Astrocyte (in vitro differentiated cells and primary cell): ENCODE data around the gene COL18A1. TPM values are rescaled to one million over a fixed set of nuclear protein-coding genes. Genes with fewer than 3 reads are reported as not detected.
"Not testable (repeated sequence)": the region's sequence is repeated elsewhere in the genome, so short reads cannot be mapped to it uniquely, and the experiment has no call there.

Experiments
- DNase-seq: peaks from one replicate; pipeline ENCODE4 v3.0.0-alpha.2; 2010; ENCODE audit warnings: low read depth
- FAIRE-seq: peaks from 2 replicates; lab custom pipeline; 2011; peaks lifted over from hg19 to GRCh38; lab: Jason Lieb, UNC
- H2AFZ ChIP-seq: 2 replicates; pipeline ENCODE4 v1.6.0; 2012; ENCODE audit warnings: low read depth, low read length, inconsistent platforms
- H3K27ac ChIP-seq: 2 replicates; pipeline ENCODE4 v1.5.1; 2011; ENCODE audit warnings: low read depth, low read length, inconsistent platforms
- H3K27me3 ChIP-seq: 2 replicates; pipeline ENCODE4 v1.6.0; 2011; ENCODE audit warnings: low read length, inconsistent platforms; ENCODE audit not compliant: insufficient read depth
- H3K36me3 ChIP-seq: 2 replicates; pipeline ENCODE4 v1.5.1; 2011; ENCODE audit warnings: low read length, inconsistent platforms; ENCODE audit not compliant: insufficient read depth
- H3K4me1 ChIP-seq: 2 replicates; pipeline ENCODE4 v1.5.1; 2011; ENCODE audit warnings: low read length, inconsistent platforms; ENCODE audit not compliant: insufficient read depth
- H3K4me2 ChIP-seq: 2 replicates; pipeline ENCODE4 v1.6.0; 2012; ENCODE audit warnings: low read length, inconsistent platforms
- H3K4me3 ChIP-seq: 2 replicates; pipeline ENCODE4 v1.5.1; 2011; ENCODE audit warnings: low read depth, mild to moderate bottlenecking, low read length, inconsistent platforms; ENCODE audit not compliant: insufficient read depth
- H3K79me2 ChIP-seq: 2 replicates; pipeline ENCODE4 v1.6.0; 2012; ENCODE audit warnings: mild to moderate bottlenecking, low read length, inconsistent platforms; ENCODE audit not compliant: insufficient read depth
- H3K9ac ChIP-seq: 2 replicates; pipeline ENCODE4 v1.6.0; 2012; ENCODE audit warnings: mild to moderate bottlenecking, low read length, inconsistent platforms
- H3K9me3 ChIP-seq: 2 replicates; pipeline ENCODE4 v1.5.1; 2012; ENCODE audit warnings: low read depth, mild to moderate bottlenecking, low read length, inconsistent platforms; ENCODE audit not compliant: insufficient read depth
- H4K20me1 ChIP-seq: 2 replicates; pipeline ENCODE4 v1.6.0; 2012; ENCODE audit warnings: low read length, inconsistent platforms; ENCODE audit not compliant: insufficient read depth
- H3K27ac Mint-ChIP-seq: one replicate; pipeline ENCODE4 v1.8.0; 2021; ENCODE audit warnings: mild to moderate bottlenecking, mixed read lengths; ENCODE audit not compliant: unreplicated experiment
- H3K27me3 Mint-ChIP-seq: one replicate; pipeline ENCODE4 v1.8.0; 2021; ENCODE audit warnings: low read depth, mixed read lengths; ENCODE audit not compliant: unreplicated experiment
- H3K36me3 Mint-ChIP-seq: one replicate; pipeline ENCODE4 v1.8.0; 2021; ENCODE audit warnings: low read depth, mixed read lengths; ENCODE audit not compliant: unreplicated experiment
- H3K4me1 Mint-ChIP-seq: one replicate; pipeline ENCODE4 v1.8.0; 2021; ENCODE audit warnings: low read depth, mixed read lengths; ENCODE audit not compliant: unreplicated experiment
- H3K4me3 Mint-ChIP-seq: one replicate; pipeline ENCODE4 v1.8.0; 2021; ENCODE audit warnings: mild to moderate bottlenecking, moderate library complexity, mixed read lengths; ENCODE audit not compliant: unreplicated experiment
- H3K9me3 Mint-ChIP-seq: one replicate; pipeline ENCODE4 v1.8.0; 2021; ENCODE audit warnings: mild to moderate bottlenecking, mixed read lengths; ENCODE audit not compliant: unreplicated experiment
- EZH2 ChIP-seq: IDR thresholded peaks from 2 replicates; pipeline ENCODE4 v1.6.1; 2012; ENCODE audit warnings: mild to moderate bottlenecking, low read length, inconsistent platforms; ENCODE audit not compliant: insufficient read depth
- total RNA-seq: library from RNA; stranded (reverse); gene quantifications from 2 replicates; pipeline ENCODE4 v1.2.1, GENCODE V29; 2021
- TF ChIP-seq, protein P1 (sequence below): IDR thresholded peaks from 2 replicates; pipeline ENCODE4 v1.5.1; 2011; ENCODE audit warnings: low read depth, mild to moderate bottlenecking, inconsistent platforms, low read length, moderate library complexity; ENCODE audit not compliant: insufficient read depth

COL18A1 gene
- total RNA-seq, 1 donor from 2014 or later = 616 TPM

DNA sequence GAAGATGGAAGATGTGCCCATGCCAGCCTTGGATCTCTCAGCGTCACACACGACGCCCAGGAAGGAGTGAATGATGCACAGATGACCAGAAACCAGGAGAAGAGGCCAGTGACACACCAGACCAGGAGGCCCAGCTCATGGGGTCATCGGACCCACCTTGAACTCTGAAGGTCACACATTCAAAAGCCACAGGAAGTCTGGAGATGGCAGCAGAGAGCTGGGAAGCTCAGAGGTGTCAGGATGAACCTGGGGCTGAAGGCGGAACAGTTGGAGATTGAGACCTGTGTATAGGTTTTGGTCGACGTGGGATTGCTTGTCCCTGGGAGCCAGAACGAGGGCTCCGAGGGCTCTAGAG lies 93.7 kb downstream of the COL18A1 start:
- no peaks in the 10 kb centered on the region for H3K4me1 Mint-ChIP-seq
- no peaks in the 10 kb centered on the region for H3K9me3 Mint-ChIP-seq
- Histone ChIP-seq H3K79me2 (no peaks in the 10 kb centered on the region), H3K4me3 (no peak overlapping the region), H3K27me3 (no peaks in the 10 kb centered on the region), H3K9me3 (no peaks in the 10 kb centered on the region), H4K20me1 (peaks cover 3% of the 10 kb centered on the region), H3K27ac (no peak overlapping the region), H3K4me1 (no peaks in the 10 kb centered on the region), H3K9ac (no peak overlapping the region), H2AFZ (no peak overlapping the region), H3K36me3 (peaks cover 5% of the 10 kb centered on the region), H3K4me2 (no peak overlapping the region)
- FAIRE-seq = no peak
- peak overlapping the region; percentile 55 for H3K27ac Mint-ChIP-seq
- DNase-seq = no peak
- peaks cover 15% of the 10 kb centered on the region for H3K36me3 Mint-ChIP-seq
- no peaks in the 10 kb centered on the region for H3K27me3 Mint-ChIP-seq
- TF ChIP-seq EZH2 = no peak
- TF ChIP-seq, protein P1, sequence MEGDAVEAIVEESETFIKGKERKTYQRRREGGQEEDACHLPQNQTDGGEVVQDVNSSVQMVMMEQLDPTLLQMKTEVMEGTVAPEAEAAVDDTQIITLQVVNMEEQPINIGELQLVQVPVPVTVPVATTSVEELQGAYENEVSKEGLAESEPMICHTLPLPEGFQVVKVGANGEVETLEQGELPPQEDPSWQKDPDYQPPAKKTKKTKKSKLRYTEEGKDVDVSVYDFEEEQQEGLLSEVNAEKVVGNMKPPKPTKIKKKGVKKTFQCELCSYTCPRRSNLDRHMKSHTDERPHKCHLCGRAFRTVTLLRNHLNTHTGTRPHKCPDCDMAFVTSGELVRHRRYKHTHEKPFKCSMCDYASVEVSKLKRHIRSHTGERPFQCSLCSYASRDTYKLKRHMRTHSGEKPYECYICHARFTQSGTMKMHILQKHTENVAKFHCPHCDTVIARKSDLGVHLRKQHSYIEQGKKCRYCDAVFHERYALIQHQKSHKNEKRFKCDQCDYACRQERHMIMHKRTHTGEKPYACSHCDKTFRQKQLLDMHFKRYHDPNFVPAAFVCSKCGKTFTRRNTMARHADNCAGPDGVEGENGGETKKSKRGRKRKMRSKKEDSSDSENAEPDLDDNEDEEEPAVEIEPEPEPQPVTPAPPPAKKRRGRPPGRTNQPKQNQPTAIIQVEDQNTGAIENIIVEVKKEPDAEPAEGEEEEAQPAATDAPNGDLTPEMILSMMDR = no peak
- peak overlapping the region; percentile 46 for H3K4me3 Mint-ChIP-seq

DNA sequence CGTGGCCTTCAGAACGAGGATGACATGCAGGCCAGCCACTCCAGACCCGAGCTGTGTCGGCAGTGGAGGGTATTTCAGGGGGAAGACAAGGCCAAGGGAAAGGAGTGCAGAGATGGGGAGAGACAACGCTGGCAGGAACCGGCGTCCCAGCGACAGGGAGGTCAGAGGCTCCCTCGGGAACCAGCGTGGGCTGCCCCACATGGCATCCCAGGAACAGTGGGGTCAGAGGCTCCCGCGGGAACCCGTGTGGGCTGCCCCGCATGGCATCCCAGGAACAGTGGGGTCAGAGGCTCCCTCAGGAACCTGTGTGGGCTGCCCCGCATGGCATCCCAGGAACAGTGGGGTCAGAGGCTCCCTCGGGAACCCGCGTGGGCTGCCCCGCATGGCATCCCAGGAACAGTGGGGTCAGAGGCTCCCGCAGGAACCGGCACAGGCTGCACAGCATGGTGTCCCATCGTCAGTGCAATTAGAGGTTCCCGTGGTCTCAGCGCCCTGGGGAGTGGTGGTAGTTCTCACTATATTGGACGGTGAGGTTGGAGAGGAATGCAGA lies 94.3 kb downstream of the COL18A1 start:
- no peaks in the 10 kb centered on the region for H3K27me3 ChIP-seq

GRCh38 chr21:45499970-45500577 lies 95.1 kb downstream of the COL18A1 start:
- Histone ChIP-seq H3K4me1 (no peaks in the 10 kb centered on the region), H4K20me1 (peaks cover 3% of the 10 kb centered on the region), H2AFZ (no peak overlapping the region), H3K79me2 (no peaks in the 10 kb centered on the region), H3K9ac (no peak overlapping the region), H3K27ac (no peak overlapping the region), H3K4me3 (no peak overlapping the region), H3K36me3 (peaks cover 5% of the 10 kb centered on the region), H3K4me2 (no peak overlapping the region), H3K9me3 (no peaks in the 10 kb centered on the region), H3K27me3 (no peaks in the 10 kb centered on the region)
- Mint-ChIP-seq H3K9me3 (no peaks in the 10 kb centered on the region), H3K4me3 (no peak overlapping the region), H3K4me1 (no peaks in the 10 kb centered on the region), H3K27ac (peak overlapping the region; percentile 26), H3K27me3 (no peaks in the 10 kb centered on the region), H3K36me3 (peaks cover 15% of the 10 kb centered on the region)
- FAIRE-seq (no peak), DNase-seq (no peak)
- TF ChIP-seq EZH2 = no peak
- TF ChIP-seq, protein P1 = no peak

More for the DNA sequence above, 94.3 kb downstream of the COL18A1 start:
- peak overlapping the region; percentile 55 for H3K27ac Mint-ChIP-seq
- Histone ChIP-seq H3K4me2 (no peak overlapping the region), H4K20me1 (peaks cover 3% of the 10 kb centered on the region), H3K9ac (no peak overlapping the region), H3K4me1 (no peaks in the 10 kb centered on the region), H3K36me3 (peaks cover 5% of the 10 kb centered on the region), H3K9me3 (no peaks in the 10 kb centered on the region), H3K27ac (no peak overlapping the region), H3K4me3 (no peak overlapping the region), H3K79me2 (no peaks in the 10 kb centered on the region), H2AFZ (no peak overlapping the region)
- H3K4me3 Mint-ChIP-seq = no peak overlapping the region
- H3K27me3 Mint-ChIP-seq = no peaks in the 10 kb centered on the region
- FAIRE-seq = no peak
- DNase-seq = no peak
- TF ChIP-seq EZH2 = no peak
- peaks cover 15% of the 10 kb centered on the region for H3K36me3 Mint-ChIP-seq
- no peaks in the 10 kb centered on the region for H3K9me3 Mint-ChIP-seq
- H3K4me1 Mint-ChIP-seq = no peaks in the 10 kb centered on the region

GRCh38 chr21:45501081-45502005 lies 96.4 kb downstream of the COL18A1 start:
- H3K4me3 ChIP-seq, H3K4me1 Mint-ChIP-seq, H3K36me3 ChIP-seq, DNase-seq, H3K4me2 ChIP-seq, H3K4me1 ChIP-seq, H3K27ac ChIP-seq, FAIRE-seq, H3K27me3 Mint-ChIP-seq, H3K4me3 Mint-ChIP-seq, H2AFZ ChIP-seq, H3K79me2 ChIP-seq, H3K9me3 ChIP-seq, H3K9me3 Mint-ChIP-seq, H3K27me3 ChIP-seq, H3K9ac ChIP-seq, H4K20me1 ChIP-seq: not testable (repeated sequence)
- Mint-ChIP-seq H3K27ac (peak overlapping the region; percentile 12), H3K36me3 (peaks cover 15% of the 10 kb centered on the region)
